ENCODE measurements around the gene SERPINH1. TPM values are rescaled to one million over a fixed set of nuclear protein-coding genes. Genes with fewer than 3 reads are reported as not detected.

The SERPINH1 gene
- total RNA-seq, 1 experiment from 2014 or later = 117 TPM

DNA sequence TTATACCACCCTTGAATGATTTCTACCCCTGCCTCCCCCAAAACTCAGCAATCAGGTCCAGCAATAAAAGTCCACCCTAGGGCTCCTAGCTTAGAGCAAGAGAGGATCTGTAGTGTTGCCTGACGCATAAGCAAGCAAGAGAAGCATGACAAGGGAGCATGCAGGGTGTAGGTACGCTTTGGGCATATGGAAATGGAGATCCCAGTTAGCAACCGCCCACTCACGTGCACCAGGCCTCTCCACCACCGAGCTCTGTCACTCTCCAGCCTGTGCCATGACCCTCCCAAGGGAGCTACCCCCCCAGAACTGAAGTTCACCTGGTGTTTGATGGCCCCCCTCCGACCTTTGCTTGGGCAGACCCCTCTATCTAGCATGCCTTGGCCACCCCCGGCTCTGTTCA, 39.4 kb downstream of the SERPINH1 start:
- H3F3A ChIP-seq (ENCODE audit: low read length, unreplicated experiment) = peaks cover 4% of the 10 kb centered on the region
- intact Hi-C loops (cut with micrococcal nuclease) = loop anchor here (5.0 kb wide), 1 partner anchor 106 kb away; no protein-coding TSS in a partner anchor
- CTCF ChIA-PET = no interaction called here
- no peaks in the 10 kb centered on the region for H3K9me2 ChIP-seq (replicated peaks; ENCODE audit: low read length)
- H3K9ac ChIP-seq (ENCODE audit: low read length) = no peak overlapping the region
- no peak overlapping the region for H2AFZ ChIP-seq (ENCODE audit: low read length)
- H3K36me3 ChIP-seq (ENCODE audit: low read depth, low read length) = no peaks in the 10 kb centered on the region
- POLR2A ChIA-PET (ENCODE audit: unreplicated experiment) = no interaction called here
- no TSS peak for BruUV-seq (replicated peaks)
- H3K4me2 ChIP-seq (ENCODE audit: low read length) = no peak overlapping the region
- no peak overlapping the region for H3K4me3 ChIP-seq (ENCODE audit: low read length)
- no peaks in the 10 kb centered on the region for H4K20me1 ChIP-seq (ENCODE audit: low read length)
- no peak for ATAC-seq
- no peaks in the 10 kb centered on the region for H3K79me2 ChIP-seq (ENCODE audit: low read length)
- no peak for DNase-seq
- no peaks in the 10 kb centered on the region for H3K27me3 ChIP-seq (ENCODE audit: low read length)
- H3K9me3 ChIP-seq (ENCODE audit: low read length) = no peaks in the 10 kb centered on the region
- H3K4me1 ChIP-seq (ENCODE audit: insufficient read depth, low read length) = peaks cover 32% of the 10 kb centered on the region
- no peak overlapping the region for H3K27ac ChIP-seq (ENCODE audit: low read length)
- no peak for TF ChIP-seq EZH2phosphoT487 (IDR thresholded peaks at IDR 0.05; ENCODE audit: borderline replicate concordance, low read length)
- TF ChIP-seq, protein P1, sequence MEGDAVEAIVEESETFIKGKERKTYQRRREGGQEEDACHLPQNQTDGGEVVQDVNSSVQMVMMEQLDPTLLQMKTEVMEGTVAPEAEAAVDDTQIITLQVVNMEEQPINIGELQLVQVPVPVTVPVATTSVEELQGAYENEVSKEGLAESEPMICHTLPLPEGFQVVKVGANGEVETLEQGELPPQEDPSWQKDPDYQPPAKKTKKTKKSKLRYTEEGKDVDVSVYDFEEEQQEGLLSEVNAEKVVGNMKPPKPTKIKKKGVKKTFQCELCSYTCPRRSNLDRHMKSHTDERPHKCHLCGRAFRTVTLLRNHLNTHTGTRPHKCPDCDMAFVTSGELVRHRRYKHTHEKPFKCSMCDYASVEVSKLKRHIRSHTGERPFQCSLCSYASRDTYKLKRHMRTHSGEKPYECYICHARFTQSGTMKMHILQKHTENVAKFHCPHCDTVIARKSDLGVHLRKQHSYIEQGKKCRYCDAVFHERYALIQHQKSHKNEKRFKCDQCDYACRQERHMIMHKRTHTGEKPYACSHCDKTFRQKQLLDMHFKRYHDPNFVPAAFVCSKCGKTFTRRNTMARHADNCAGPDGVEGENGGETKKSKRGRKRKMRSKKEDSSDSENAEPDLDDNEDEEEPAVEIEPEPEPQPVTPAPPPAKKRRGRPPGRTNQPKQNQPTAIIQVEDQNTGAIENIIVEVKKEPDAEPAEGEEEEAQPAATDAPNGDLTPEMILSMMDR (conservative IDR thresholded peaks at IDR 0.05; ENCODE audit: low read depth, low read length) = no peak
- TF ChIP-seq EZH2 (IDR thresholded peaks at IDR 0.05; ENCODE audit: low read length, unreplicated experiment) = no peak

DNA sequence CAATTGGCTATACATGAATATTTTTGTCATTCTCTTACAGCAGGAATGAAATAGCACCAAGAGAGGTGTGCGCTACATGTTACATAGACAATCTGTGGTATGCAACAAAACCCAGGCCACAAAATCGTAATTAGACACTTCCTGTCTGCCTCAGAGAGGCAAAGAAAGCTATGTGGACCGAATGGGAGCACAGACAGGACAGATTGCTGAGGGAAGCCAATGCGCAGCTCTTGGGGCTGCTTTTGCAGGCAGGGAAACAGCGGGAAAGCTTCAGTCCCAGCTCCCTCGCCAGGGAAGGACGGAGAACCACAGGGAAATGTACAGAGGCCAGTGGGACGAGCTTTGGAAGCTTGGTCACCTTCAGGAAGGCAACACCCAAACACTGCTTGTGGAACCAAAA, 40.9 kb downstream of the SERPINH1 start:
- Histone ChIP-seq H3K9ac (ENCODE audit: low read length) (no peak overlapping the region; the same call in 1 of the 2 replicates), H3K36me3 (ENCODE audit: low read depth, low read length) (no peaks in the 10 kb centered on the region), H3K4me2 (ENCODE audit: low read length) (peak overlapping the region; percentile 93), H3K9me2 (replicated peaks; ENCODE audit: low read length) (no peaks in the 10 kb centered on the region), H3K27me3 (ENCODE audit: low read length) (no peaks in the 10 kb centered on the region), H3K4me3 (ENCODE audit: low read length) (peak overlapping the region; percentile 67; the same call in 1 of the 2 replicates), H3K9me3 (ENCODE audit: low read length) (no peaks in the 10 kb centered on the region), H4K20me1 (ENCODE audit: low read length) (no peaks in the 10 kb centered on the region), H2AFZ (ENCODE audit: low read length) (peak overlapping the region; percentile 15; the same call in 1 of the 2 replicates), H3F3A (ENCODE audit: low read length, unreplicated experiment) (peaks cover 4% of the 10 kb centered on the region), H3K4me1 (ENCODE audit: insufficient read depth, low read length) (peaks cover 32% of the 10 kb centered on the region), H3K79me2 (ENCODE audit: low read length) (no peaks in the 10 kb centered on the region), H3K27ac (ENCODE audit: low read length) (peak overlapping the region; percentile 95)
- ChIA-PET CTCF (no interaction called here), POLR2A (ENCODE audit: unreplicated experiment) (interaction anchor here (0.6 kb wide), 1 partner anchor 196 kb away, joined by 3 read pairs; no protein-coding TSS in a partner anchor)
- ATAC-seq (no peak), DNase-seq (peak; percentile 5)
- TF ChIP-seq, protein P1 (conservative IDR thresholded peaks at IDR 0.05; ENCODE audit: low read depth, low read length) = no peak
- TF ChIP-seq EZH2phosphoT487 (IDR thresholded peaks at IDR 0.05; ENCODE audit: borderline replicate concordance, low read length) (no peak), EZH2 (IDR thresholded peaks at IDR 0.05; ENCODE audit: low read length, unreplicated experiment) (no peak)
- BruUV-seq (replicated peaks) = no TSS peak
- intact Hi-C loops (cut with micrococcal nuclease) = loop anchor here (5.0 kb wide), 1 partner anchor 104 kb away; no protein-coding TSS in a partner anchor
